ENCODE data around the gene CA5B.
A peak's percentile ranks its signal among the peaks of the same experiment; 100 is the strongest.
"Not testable (repeated sequence)": the region's sequence is repeated elsewhere in the genome, so short reads cannot be mapped to it uniquely, and the experiment has no call there.

The CA5B gene, protein sequence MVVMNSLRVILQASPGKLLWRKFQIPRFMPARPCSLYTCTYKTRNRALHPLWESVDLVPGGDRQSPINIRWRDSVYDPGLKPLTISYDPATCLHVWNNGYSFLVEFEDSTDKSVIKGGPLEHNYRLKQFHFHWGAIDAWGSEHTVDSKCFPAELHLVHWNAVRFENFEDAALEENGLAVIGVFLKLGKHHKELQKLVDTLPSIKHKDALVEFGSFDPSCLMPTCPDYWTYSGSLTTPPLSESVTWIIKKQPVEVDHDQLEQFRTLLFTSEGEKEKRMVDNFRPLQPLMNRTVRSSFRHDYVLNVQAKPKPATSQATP

DNA sequence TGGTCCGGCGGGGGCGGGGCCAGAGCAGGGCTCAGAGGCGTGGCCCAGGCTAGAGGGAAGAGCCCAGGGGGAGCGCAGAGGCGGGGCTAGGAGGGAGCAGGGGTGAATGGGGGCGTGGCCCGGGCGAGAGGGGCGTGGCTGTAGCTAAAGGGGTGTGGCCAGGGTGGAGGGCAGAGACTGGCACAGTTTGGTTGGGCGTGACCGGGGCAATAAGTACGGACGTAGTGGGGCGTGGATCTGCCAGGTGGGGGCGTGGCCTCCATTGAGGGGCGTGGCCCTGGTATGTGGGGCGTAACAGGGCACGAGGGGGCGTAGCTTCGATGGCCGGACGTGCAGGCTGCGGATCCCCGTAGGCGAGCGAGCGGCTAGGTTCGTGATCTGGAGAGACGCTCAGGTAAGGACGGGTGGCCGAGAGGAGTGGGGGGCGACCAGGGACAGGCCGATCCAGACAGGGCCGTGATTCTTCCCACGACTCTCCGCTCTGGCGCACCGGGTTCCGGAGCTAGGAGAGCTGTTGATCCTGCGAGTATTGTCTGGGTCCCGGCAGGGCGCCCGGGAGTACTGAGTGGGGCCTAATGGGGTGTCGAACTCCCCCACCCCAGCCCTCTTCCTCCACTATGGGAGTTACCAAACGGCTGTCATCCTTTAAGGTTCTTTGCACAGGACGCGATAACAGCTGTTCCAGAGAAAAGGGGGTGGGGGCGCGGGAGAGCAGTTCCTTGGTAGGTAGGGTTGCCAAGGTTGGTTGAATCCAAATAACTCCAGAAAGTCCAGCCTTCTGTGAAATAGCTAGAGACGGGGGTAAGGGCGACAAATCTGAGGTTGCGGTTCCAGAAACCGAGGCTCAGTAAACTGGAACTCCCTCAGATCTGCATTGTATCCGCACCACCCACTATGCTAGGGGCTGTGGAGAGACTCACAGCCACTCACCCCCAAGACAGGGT, at the start of gene CA5B:
Gene CA5B (plus strand): TSS at position 312 of the 944 bp plus-strand sequence. CDS start 11,754 bp downstream, outside the sequence.
- Mint-ChIP-seq H3K9me3 (no peaks in the 10 kb centered on the region), H3K27ac (peak within 1 kb of the TSS; percentile 83), H3K4me1 (peaks cover 52% of the 10 kb centered on the region), H3K27me3 (no peaks in the 10 kb centered on the region), H3K36me3 (peaks cover 10% of the 10 kb centered on the region), H3K4me3 (peak within 1 kb of the TSS; percentile 87)

DNA sequence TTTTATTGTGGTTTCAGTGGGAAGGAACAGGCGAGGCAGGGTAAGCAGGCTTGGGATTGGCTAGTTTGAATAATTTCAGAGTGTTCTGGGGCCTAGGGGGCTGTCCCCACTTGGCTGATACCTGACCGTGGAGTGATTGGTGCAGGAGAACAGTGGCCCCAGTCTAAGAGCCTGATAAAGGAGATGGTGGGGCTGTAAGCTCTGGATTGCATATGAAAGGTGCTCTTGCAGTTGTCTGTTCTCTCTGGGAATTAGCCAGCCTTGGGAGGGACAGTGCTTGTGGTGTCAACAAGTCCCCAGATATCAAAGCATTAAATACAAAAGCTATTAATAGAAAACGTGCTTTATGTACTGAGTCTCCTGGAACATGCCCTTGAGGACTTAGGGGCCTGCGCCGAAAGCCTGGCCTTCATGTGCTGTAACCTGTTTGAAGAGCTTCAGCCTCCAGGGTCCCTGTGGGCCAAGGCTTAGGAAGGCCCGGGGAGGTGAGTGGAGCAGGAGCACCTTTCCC, 43.1 kb upstream of the CA5B start:
- H3K27me3 Mint-ChIP-seq: no peaks in the 10 kb centered on the region
- peaks cover 6% of the 10 kb centered on the region for H3K36me3 Mint-ChIP-seq
- no peak overlapping the region for H3K27ac Mint-ChIP-seq
- H3K9me3 Mint-ChIP-seq: no peaks in the 10 kb centered on the region
- H3K4me1 Mint-ChIP-seq: peaks cover 5% of the 10 kb centered on the region
- H3K4me3 Mint-ChIP-seq: no peak overlapping the region

DNA sequence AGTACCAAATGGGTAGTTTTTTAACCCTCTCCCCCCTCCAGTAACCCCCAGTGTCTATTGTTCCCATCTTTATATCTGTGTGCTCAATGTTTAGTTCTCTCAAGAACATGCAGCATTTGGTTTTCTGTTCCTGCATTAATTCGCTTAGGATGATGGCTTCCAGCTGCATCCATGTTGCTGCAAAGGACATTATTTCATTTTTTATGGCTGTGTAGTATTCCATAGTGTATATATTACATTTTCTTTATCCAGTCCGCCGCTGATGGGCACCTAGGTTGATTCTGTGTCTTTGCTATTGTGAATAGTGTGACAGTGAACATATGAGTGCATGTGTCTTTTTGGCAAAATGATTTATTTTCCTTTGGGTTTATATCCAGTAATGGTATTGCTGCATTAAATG, 41.6 kb upstream of the CA5B start:
- Mint-ChIP-seq H3K4me1 (no peaks in the 10 kb centered on the region), H3K27ac (no peak overlapping the region), H3K4me3 (no peak overlapping the region), H3K27me3 (no peaks in the 10 kb centered on the region), H3K9me3 (no peaks in the 10 kb centered on the region), H3K36me3 (peaks cover 3% of the 10 kb centered on the region)

DNA sequence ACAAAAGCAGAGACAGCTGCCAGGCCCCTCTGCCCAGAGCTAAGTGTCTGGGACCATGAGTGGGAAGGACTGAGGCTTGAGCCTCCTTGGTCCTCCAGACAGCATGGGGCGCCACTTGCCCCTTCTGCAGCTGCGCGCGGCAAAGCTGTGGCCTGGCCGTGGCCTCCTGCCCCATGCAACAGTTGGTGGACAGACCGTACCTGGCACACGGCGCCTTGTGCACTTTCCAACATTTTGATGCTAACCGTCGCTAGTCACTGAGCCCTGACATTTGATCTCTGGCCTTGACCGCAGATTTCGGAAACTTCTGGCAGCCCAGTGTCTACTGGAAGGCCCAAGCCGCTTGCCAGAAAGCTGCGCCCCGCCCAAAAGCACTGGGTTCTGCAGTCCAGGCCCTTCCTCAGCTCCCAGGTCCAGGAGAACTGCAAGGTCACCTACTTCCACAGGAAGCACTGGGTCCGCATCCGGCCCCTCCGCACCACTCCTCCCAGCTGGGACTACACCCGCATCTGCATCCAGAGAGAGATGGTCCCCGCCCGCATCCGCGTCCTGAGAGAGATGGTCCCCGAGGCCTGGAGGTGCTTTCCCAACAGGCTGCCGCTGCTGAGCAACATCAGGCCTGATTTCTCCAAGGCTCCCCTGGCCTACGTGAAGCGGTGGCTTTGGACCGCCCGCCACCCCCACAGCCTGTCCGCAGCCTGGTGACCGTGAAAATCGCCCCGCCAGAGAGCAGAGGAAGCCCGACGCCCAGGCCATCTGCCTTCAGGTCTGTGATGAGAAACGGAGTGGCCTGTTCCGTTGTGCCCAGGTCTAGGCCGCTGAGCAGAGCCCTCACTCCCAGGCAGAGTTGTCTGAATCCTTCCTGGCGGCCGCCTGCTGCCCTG, 35.3 kb upstream of the CA5B start:
- Mint-ChIP-seq H3K4me1 (no peaks in the 10 kb centered on the region), H3K27ac (no peak overlapping the region), H3K9me3 (no peaks in the 10 kb centered on the region), H3K4me3 (no peak overlapping the region), H3K27me3 (no peaks in the 10 kb centered on the region), H3K36me3 (no peaks in the 10 kb centered on the region)

DNA sequence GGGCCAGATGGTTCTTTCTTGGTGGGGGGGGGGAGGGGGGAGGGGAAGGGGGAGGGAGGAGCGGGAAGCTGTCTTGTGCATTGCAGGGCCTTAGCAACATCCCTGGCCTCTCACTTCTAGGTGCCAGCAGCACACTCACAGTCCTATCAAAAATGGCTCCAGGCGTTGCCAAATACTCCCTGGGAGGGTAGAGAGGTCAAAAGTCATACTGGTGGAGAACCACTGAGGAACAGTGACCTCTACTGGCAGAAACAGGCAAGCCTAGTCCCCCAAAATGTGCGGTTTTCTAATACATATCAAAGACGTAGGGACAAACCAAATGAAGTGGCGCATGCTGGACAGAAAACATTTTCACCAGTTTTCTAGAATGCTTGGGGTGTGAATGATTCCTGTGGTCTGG, 34.3 kb upstream of the CA5B start:
- not testable (repeated sequence) for H3K4me3 Mint-ChIP-seq, H3K36me3 Mint-ChIP-seq, H3K27me3 Mint-ChIP-seq, H3K9me3 Mint-ChIP-seq, H3K27ac Mint-ChIP-seq, H3K4me1 Mint-ChIP-seq

DNA sequence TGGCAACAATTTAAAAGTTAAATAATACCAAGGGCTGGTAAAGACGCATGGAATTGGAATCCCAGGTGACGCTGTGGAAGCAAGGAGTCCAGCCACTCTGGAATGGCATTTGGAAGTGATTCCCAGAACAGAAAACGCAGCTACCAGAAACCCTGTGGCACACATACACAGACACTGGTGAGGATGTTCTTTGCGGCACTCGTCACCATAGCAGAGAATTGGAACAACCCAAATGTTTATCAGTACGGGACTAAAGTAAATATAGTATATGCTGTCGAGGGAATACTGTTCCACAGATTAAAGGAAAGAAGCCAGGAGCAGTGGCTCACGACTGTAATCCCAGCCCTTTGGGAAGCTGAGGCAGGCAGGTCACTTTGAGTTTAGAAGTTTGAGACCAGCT, 33.8 kb upstream of the CA5B start:
- H3K27ac Mint-ChIP-seq, H3K27me3 Mint-ChIP-seq, H3K9me3 Mint-ChIP-seq, H3K4me1 Mint-ChIP-seq, H3K36me3 Mint-ChIP-seq, H3K4me3 Mint-ChIP-seq: not testable (repeated sequence)

DNA sequence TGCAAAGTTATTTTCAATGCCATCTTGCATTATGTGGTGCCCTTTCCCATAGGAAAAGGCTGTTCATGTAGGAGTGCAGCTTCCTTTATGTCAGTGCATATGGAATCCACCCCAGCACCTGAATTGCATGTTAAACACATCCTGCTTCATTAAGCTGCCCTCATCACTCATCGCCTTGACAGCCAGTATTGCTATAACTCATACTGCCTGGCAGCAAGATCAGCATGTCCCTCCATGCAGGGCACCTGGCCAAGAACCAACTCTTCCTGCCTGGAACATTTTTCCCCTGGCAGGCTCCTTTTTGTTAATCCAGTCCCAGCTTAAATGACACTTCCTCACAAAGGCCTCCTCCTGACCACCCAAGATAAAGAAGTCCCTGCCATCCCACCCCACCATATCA, 23.5 kb upstream of the CA5B start:
- Mint-ChIP-seq H3K4me1 (no peaks in the 10 kb centered on the region), H3K9me3 (no peaks in the 10 kb centered on the region), H3K27ac (no peak overlapping the region), H3K4me3 (no peak overlapping the region), H3K36me3 (no peaks in the 10 kb centered on the region), H3K27me3 (no peaks in the 10 kb centered on the region)

DNA sequence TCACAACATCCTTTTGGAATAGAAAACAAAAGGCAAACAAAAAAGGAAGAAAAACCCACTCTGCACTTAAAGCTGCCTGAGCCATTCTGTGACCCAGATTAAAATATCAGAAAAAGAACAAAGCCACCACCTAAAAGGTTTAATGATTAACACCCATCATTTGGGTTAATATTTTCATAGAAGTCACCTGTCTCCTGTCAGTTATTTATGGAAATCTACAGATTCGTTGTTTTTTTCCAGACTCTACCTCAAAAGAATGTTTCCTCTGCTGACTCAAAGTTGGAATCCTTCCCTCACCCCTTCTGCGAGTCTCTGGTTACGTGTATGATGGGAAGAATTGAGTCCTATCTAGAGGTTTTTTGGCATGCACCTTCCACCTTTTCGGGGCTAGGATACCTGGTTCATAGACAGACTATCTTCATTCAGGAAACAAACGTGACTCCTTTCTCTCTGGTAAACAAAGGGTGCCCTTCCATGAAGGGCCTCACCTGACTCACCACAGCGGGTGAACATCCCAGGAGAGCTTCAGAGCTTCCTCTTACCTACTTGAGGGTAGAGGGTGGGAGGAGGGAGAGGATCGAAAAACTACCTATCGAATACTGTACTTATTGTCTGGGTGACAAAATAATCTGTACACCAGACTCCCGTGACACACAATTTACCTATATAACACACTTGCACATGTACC, 19.6 kb upstream of the CA5B start:
- Mint-ChIP-seq H3K36me3 (peaks cover 1% of the 10 kb centered on the region), H3K27me3 (no peaks in the 10 kb centered on the region), H3K9me3 (no peaks in the 10 kb centered on the region), H3K4me1 (no peaks in the 10 kb centered on the region), H3K27ac (no peak overlapping the region), H3K4me3 (no peak overlapping the region)

DNA sequence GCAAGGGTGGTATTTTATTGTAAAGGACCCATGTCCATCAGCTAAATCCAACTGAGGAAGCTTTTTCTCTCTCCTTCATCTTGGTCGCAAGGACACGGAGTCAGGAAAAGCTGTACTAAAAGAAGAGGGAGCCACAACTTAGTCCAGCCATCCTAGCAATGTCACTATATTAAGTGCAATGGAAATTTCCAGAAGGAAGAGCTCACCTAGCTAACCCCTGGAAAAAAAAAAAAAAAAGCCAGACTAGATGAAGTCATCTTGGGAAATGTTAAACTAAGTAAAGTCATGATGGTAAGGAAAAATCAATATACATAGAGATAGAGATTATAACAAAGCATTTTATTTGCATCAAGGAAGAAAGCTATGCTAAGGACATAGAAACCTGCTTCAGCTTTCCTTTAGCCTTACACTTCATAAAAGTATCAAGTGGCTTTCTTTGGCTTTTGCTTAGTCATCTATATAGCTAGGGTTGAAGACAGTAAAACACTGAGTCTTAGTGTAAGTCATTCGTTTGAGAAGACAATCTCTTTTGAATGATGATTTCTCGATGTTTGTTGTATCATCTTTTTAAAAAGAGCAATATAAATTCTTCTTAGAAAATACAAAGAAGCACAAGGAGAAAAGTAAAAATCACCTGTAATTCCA, 18.6 kb upstream of the CA5B start:
- Mint-ChIP-seq H3K9me3 (no peaks in the 10 kb centered on the region), H3K4me1 (no peaks in the 10 kb centered on the region), H3K27ac (peak overlapping the region; percentile 70), H3K4me3 (no peak overlapping the region), H3K36me3 (peaks cover 1% of the 10 kb centered on the region), H3K27me3 (no peaks in the 10 kb centered on the region)

DNA sequence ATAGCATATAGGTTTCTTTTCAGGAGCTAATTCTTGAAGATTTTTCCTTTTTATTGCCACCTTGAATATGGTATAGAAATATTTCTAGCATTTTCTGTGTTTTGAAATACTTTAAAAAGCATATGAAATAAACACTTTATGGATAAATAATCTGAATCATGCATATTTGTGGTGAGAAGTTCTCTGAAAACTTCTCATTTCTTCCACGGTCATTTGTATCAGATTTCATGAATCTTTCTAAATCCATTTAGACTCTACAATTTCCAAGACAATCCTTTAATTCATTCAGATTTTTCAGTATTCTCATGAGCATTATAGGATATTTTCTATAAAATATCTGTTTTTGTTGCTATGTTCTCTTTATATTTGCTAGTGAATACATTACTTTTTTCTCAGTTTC, 16.2 kb upstream of the CA5B start:
- Mint-ChIP-seq H3K27ac (no peak overlapping the region), H3K4me3 (no peak overlapping the region)

DNA sequence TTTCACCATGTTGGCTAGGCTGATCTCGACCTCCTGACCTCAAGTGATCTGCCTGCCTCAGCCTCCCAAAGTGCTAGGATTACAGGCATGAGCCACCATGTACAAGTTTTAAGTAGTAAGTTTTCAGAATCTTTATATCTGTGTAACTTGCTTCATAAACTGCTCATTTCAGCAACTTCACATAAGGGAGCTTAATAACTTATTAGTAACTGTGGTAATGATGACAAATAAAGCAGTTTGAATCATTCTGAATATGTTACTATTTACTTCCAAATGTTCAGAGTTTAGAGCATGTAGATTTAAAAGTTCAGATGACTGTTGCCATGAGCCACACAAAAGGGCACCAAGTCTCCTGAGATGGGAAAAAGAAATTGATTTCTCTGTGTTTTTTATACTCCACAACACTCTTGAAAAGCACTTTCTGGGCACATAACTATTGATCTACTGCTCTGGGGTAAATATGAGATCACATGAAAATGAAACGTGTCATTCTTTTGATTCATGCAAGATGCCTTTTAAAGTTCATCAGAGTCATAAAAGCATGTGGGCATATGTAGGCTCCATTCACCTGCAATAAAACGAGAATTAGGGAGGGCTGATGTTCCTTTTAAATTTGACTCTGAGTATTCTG, 14.1 kb upstream of the CA5B start:
- Mint-ChIP-seq H3K27ac (no peak overlapping the region), H3K4me3 (no peak overlapping the region), H3K27me3 (no peaks in the 10 kb centered on the region), H3K36me3 (peaks cover 2% of the 10 kb centered on the region), H3K9me3 (no peaks in the 10 kb centered on the region), H3K4me1 (no peaks in the 10 kb centered on the region)

More for the DNA sequence above, 16.2 kb upstream of the CA5B start:
- no peaks in the 10 kb centered on the region for H3K4me1 Mint-ChIP-seq
- H3K27me3 Mint-ChIP-seq: no peaks in the 10 kb centered on the region
- no peaks in the 10 kb centered on the region for H3K9me3 Mint-ChIP-seq
- peaks cover 1% of the 10 kb centered on the region for H3K36me3 Mint-ChIP-seq

DNA sequence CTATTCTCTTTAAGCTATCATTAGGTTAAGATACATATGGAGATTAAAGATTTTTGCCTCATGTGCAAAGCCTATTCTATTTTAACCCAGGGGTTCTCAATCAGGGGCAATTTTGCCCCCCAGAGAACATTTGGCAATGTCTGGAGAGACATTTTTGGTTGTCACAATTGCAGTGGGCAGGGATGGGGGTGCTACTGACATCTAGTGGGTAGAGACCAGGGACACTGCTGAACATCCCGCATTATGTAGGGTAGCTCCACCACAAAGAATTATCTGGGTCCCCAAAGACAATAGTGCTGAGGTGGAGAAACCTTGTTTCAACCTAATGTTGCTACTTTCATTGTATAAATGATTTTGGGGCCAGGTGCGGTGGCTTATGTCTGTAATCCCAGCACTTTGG, 13.2 kb upstream of the CA5B start:
- Mint-ChIP-seq H3K4me1 (no peaks in the 10 kb centered on the region), H3K27ac (no peak overlapping the region), H3K9me3 (no peaks in the 10 kb centered on the region), H3K4me3 (no peak overlapping the region), H3K36me3 (peaks cover 3% of the 10 kb centered on the region), H3K27me3 (no peaks in the 10 kb centered on the region)

DNA sequence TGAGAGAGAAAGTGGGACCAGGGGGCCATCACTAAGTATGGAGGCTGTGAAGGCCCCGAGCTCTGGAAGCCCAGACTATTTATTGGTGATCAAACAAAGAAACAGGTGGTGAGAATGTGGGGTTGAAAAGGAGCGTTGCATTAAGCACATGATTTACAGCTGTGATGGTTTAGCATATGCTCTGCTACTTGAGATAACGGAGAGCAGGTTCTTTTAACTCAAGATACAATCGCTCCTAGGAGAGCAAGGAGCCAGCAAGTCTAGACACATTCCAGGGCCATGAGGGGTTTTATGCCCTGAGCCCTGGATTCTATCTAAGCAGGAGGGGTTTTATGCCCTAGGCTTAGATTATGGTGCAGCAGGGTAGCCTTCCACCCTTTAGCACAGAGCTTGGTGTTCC, 6.7 kb upstream of the CA5B start:
- not testable (repeated sequence) for H3K4me3 Mint-ChIP-seq, H3K9me3 Mint-ChIP-seq, H3K27ac Mint-ChIP-seq, H3K36me3 Mint-ChIP-seq, H3K27me3 Mint-ChIP-seq, H3K4me1 Mint-ChIP-seq
